PFSK-1 (cell line): ENCODE measurements around the gene NUB1.

Experiments used
- FOXP2 ChIP-seq: optimal IDR thresholded peaks from 2 replicates; pipeline ENCODE3; 2011; ENCODE audit warnings: borderline replicate concordance, control low read depth, inconsistent platforms; ENCODE audit not compliant: insufficient read depth; ENCODE audit errors: extremely low read length, extremely low read depth
- POLR2AphosphoS5 ChIP-seq: IDR thresholded peaks from 2 replicates; pipeline ENCODE4 v1.6.1; 2012; ENCODE audit warnings: low read depth, mild to moderate bottlenecking, control low read depth, low read length, moderate library complexity
- REST ChIP-seq, 2 experiments: IDR thresholded peaks; 2 replicates each; pipeline versions ENCODE4 v1.6.1 to v1.8.0; 2011 to 2012; ENCODE audit warnings: low read depth in 2 of 2, low read length in 2 of 2, control low read depth in 1 of 2, inconsistent platforms in 1 of 2, mild to moderate bottlenecking in 1 of 2, moderate library complexity in 1 of 2; ENCODE audit not compliant: insufficient read depth in 1 of 2
- SIN3A ChIP-seq: IDR thresholded peaks from 2 replicates; pipeline ENCODE4 v1.6.1; 2012; ENCODE audit warnings: mild to moderate bottlenecking, low read length, moderate library complexity, borderline replicate concordance; ENCODE audit not compliant: insufficient read depth
- TAF1 ChIP-seq: IDR thresholded peaks from 2 replicates; pipeline ENCODE4 v1.6.1; 2012; ENCODE audit warnings: low read length, control low read depth, borderline replicate concordance; ENCODE audit not compliant: insufficient read depth

Gene NUB1

GRCh38 chr7:151427705-151428377, 86.2 kb downstream of the NUB1 start:
- no peak for TF ChIP-seq SIN3A
- no peak for TF ChIP-seq TAF1
- TF ChIP-seq POLR2AphosphoS5, result no peak
- TF ChIP-seq FOXP2, result no peak
- TF ChIP-seq REST (IDR thresholded peaks at IDR 0.05; ENCODE audit: insufficient read depth in 1 of 2, low read depth in 2 of 2, low read length in 2 of 2), result no peak
